Amygdala (tissue), 56 donors: ENCODE results near the gene PHC2.

Source experiments
- DNase-seq, 56 donors: peaks; one replicate each; lab custom pipeline; 2025; lab: John Stamatoyannopoulos, UW

The PHC2 gene

GRCh38 chr1:33372162-33372561 is 58.7 kb downstream of the PHC2 start:
- no peak for DNase-seq

- DNase-seq: no peak
Observed at GRCh38 chr1:33371334-33371733, 59.6 kb downstream of the PHC2 start.

GRCh38 chr1:33370827-33371226 is 60.1 kb downstream of the PHC2 start:
- DNase-seq: no peak

- DNase-seq: peak in 1 of 56 donors; percentile 23
Observed at GRCh38 chr1:33370301-33370700, 60.6 kb downstream of the PHC2 start.

DNA sequence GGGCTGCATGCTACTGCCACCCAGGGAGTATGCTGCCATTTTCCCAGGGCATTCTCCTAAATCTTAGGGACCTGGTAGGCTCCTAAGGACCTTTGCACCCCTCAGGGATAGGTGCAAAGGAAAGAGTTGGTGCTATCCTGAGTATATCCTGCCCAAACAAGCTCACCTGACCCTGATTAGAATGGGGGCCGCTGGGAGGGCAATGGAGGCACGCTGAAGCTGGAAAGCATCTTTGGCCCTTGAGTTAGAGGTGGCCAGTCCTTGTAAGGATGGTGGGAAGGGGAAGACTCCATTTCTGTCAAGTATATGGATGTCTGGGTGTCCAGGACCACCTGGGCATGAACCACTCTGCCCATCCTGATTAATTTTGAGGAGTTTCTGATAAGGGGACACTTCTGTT is 61.1 kb downstream of the PHC2 start:
- DNase-seq: no peak

DNA sequence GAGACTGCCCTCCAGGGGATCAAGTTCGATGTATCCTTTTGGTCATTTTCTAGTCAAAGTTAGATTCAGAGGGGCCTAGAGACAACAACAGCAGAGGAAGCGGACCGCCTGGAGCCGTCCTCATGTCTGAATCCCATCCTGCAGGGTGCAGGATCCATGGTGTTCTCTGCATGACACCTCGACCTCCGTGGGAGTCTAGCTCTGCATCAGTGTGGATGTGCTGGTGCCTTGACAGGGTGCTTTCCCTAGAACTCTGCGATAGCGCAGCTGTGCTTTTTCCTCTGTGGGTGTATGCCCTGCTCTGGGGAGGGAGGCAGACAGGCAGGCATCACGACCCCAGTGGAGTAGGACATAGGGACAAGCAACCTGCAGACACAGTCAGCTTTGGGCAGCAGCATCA is 61.8 kb downstream of the PHC2 start:
- no peak for DNase-seq

- DNase-seq: no peak
Observed at GRCh38 chr1:33368431-33368830, 62.5 kb downstream of the PHC2 start.

- DNase-seq: peak in 54 of 56 donors; percentile 44 to 92 (median 77)
Observed at GRCh38 chr1:33367485-33368405, 63.1 kb downstream of the PHC2 start.

DNA sequence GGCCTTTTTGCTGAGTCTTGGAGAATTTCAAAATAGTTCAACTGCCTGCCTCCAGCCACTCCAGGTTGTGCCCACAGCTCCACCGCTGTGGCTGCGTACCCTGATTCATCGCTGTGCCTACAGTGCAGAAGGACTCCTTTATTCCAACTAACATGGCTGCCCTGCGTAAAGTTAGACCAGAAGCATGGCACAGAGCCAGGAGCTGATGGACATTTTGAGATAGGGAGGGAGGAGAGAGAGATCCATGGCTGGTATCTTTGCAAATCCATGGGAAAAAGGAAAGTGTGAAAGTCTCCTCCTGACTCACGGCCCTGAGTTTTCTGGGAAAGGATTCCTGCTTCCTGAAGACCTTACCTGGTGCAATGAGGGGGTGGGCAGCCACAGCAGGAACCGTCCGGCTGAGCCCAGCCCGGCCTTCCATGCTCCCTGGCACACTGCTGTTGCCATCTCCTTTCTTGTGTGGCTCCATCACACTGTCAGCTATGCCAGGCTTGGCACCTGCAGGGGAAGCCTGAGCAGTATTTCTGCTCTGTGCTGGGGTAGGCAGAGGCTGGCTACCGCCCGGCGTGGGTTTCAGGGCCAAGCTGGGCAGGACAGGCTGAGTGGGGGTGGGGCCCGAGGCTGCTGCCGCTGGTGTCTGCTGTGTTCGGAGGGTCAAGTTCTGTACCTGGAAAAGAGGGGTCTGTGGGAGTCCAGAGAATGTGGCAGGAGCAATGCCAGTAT is 64.0 kb downstream of the PHC2 start:
- DNase-seq: peak in 6 of 56 donors; percentile 20 to 42 (median 26)

GRCh38 chr1:33365560-33365997 is 65.3 kb downstream of the PHC2 start:
- peak in 5 of 56 donors; percentile 20 to 27 (median 25) for DNase-seq

DNA sequence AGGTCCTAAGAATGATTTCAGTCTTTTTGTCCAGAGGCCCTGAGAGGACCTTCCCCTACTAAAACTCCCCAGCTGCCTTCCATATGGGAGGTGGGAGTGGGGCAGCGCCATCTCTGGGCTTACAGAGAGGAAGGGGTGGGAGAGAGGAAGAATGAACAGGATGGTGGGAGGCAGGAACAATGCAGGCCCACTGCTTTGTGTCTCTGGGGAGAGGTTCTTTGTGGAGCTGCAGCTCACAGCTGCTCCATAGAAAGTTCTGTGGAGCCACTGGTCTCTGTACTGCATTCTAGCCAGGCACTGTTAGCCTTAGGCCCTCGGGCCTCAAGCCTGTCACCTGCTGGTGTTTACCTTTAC is 66.4 kb downstream of the PHC2 start:
- peak in 1 of 56 donors; percentile 67 for DNase-seq

- DNase-seq: peak in 45 of 56 donors; percentile 24 to 87 (median 64)
Observed at GRCh38 chr1:33363470-33363861, 67.4 kb downstream of the PHC2 start.

- no peak for DNase-seq
Observed at GRCh38 chr1:33363021-33363420, 67.9 kb downstream of the PHC2 start.

DNA sequence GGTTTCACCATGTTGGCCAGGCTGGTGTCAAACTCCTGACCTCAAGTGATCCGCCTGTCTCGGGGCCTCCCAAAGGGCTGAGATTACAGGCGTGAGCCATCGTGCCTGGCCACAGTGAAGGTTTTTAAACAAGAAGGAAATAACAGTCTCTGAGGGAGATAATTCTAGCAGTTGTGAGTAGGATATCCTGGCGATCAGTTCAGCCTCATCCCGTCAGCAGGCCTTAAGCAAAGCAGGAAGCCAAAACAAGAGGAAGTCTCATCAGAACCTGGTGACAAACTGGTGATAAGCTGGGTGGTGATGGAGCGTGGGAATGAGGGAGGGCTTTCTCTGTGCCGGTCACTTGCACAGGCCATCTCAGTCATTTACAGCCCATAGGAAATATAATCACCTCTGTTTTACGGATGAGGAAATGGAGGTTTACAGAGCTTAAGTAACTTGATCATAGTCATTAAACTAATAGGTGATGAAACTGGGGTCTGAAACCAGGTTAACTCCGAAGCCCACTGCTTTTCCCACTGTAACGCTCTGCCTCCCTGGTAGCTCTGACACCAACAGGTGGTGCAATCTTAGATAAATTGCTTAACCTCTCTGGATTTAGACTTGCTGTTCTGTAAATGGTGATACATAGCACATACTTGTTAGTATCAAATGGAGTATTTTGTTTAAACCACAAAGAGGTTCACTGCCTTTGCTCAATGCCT is 69.2 kb downstream of the PHC2 start:
- peak in 1 of 56 donors; percentile 23 for DNase-seq

- DNase-seq: no peak
Observed at GRCh38 chr1:33360367-33360766, 70.5 kb downstream of the PHC2 start.

DNA sequence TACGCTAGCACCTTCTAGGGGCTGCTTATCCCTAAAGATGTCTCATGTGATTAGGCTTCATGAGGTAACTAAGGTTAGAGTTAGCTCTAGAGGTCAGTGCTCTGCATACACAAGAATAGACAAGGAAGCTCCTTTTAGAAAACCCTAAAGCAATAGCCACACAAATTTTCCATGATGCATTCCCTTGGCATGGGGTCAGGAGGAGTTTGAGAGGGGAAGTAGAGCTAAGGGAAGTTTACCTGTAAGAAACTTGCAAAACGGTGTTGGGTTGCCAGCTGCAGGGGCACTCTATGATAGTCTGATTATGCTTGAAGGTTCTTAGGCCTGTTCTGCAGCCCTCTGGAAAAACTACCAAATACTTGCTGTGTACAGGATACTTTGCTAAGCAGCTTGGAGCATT is 71.0 kb downstream of the PHC2 start:
- DNase-seq: no peak

GRCh38 chr1:33358795-33359503 is 71.9 kb downstream of the PHC2 start:
- DNase-seq: no peak

DNA sequence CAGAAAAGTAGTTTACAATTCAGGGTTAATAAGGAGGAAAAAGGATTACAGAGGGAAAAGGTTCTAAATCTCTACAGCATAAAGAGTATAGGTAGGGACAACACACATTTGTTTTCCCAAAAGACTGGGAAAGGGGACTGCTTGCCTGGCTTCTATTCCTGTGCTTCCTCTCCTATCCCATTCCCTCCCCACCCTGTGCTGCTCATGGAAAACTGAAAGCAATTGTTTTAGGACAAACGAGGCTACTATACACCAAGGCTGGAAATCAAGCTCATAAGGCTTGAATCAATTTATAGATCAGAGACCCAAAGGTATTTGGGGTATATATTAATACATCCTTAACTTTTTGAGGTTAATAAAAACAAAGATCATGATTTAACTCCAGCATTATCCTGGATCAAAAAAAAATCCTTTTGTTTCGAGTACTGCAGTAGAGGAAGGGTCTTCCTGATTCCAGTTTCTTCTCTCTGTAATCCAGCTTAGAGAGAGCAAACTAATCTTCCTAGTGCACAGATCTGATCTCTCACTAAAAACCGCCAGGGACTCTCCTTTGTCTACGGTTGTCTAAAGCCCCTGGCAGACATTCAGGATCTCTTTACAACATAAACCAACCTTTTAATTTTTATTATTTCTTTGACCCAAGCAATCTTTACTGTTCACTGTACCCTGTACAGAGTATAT is 72.6 kb downstream of the PHC2 start:
- peak in 3 of 56 donors; percentile 20 to 42 (median 30) for DNase-seq

DNA sequence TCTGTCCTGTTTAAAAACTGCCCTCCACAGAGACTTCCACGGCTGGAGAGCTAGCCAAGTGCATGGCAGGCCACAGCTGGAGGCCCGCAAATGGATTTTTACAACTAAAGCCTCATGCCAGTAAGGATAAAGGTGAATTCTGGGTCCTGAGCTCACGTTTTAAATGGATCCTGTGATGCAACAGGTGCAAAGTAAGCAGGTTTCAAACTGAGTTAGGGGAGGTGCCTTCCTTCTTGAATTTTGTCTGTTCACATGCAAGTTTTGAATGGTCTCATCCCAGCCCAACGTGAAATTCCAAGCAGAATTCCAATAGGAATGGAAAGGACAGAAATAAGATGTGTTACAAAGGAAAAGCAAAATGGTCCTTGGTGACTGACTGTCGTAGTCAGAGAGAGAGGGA is 73.8 kb downstream of the PHC2 start:
- no peak for DNase-seq
